ENCODE results near the gene TLE2.

GRCh38 chr19:3027981-3028304, 1.1 kb downstream of the TLE2 start:
- TF ChIP-seq CTCF (conservative IDR thresholded peaks at IDR 0.05) (no peak), EZH2 (IDR thresholded peaks at IDR 0.05; ENCODE audit: low read depth) (no peak)

Measured in PC-9 (cell line).